DMS79 (cell line): ENCODE data around the gene KITLG.
"Not testable (repeated sequence)": the region's sequence is repeated elsewhere in the genome, so short reads cannot be mapped to it uniquely, and the experiment has no call there.

ENCODE experiments used
- DNase-seq: peaks from one replicate; lab custom pipeline; 2025; lab: John Stamatoyannopoulos, UW

KITLG gene

GRCh38 chr12:88493636-88494035, 86.6 kb downstream of the KITLG start:
- DNase-seq = peak; percentile 62

GRCh38 chr12:88490425-88490824, 89.8 kb downstream of the KITLG start:
- DNase-seq = no peak

GRCh38 chr12:88472775-88473174, 107.5 kb downstream of the KITLG start:
- no peak for DNase-seq

- no peak for DNase-seq
These were observed 108.0 kb downstream of the KITLG start for GRCh38 chr12:88472248-88472647.

GRCh38 chr12:88471331-88472045, 108.8 kb downstream of the KITLG start:
- DNase-seq = no peak

GRCh38 chr12:88469154-88469553, 111.1 kb downstream of the KITLG start:
- DNase-seq = no peak

GRCh38 chr12:88468581-88468980, 111.7 kb downstream of the KITLG start:
- DNase-seq = no peak

GRCh38 chr12:88466708-88467107, 113.6 kb downstream of the KITLG start:
- DNase-seq = not testable (repeated sequence)

- DNase-seq = no peak
These were observed 121.9 kb downstream of the KITLG start for GRCh38 chr12:88458327-88458726.

- no peak for DNase-seq
These were observed 126.9 kb downstream of the KITLG start for GRCh38 chr12:88453323-88453722.

GRCh38 chr12:88451205-88451604, 129.1 kb downstream of the KITLG start:
- no peak for DNase-seq

- DNase-seq = no peak
These were observed 130.1 kb downstream of the KITLG start for GRCh38 chr12:88450136-88450535.

- DNase-seq = peak; percentile 70
These were observed 131.8 kb downstream of the KITLG start for GRCh38 chr12:88448337-88448915.

GRCh38 chr12:88445705-88446394, 134.4 kb downstream of the KITLG start:
- DNase-seq = no peak

GRCh38 chr12:88444481-88444880, 135.8 kb downstream of the KITLG start:
- DNase-seq = no peak
